Glutamatergic neuron (in vitro differentiated cells): ENCODE measurements around the gene VAV2. TPM values are rescaled to one million over a fixed set of nuclear protein-coding genes. Genes with fewer than 3 reads are reported as not detected.

Source experiments
- DNase-seq: peaks from one replicate; pipeline ENCODE4 v3.0.0; 2022
- H3K27ac Mint-ChIP-seq: one replicate; pipeline ENCODE4 v1.8.0; 2020; ENCODE audit warnings: mild to moderate bottlenecking, mixed read lengths, inconsistent platforms; ENCODE audit not compliant: unreplicated experiment
- H3K27me3 Mint-ChIP-seq: one replicate; pipeline ENCODE4 v1.8.0; 2020; ENCODE audit warnings: mild to moderate bottlenecking, moderate library complexity, mixed read lengths, inconsistent platforms; ENCODE audit not compliant: unreplicated experiment
- H3K36me3 Mint-ChIP-seq: one replicate; pipeline ENCODE4 v1.8.0; 2020; ENCODE audit warnings: mild to moderate bottlenecking, mixed read lengths, inconsistent platforms; ENCODE audit not compliant: unreplicated experiment
- H3K4me1 Mint-ChIP-seq: one replicate; pipeline ENCODE4 v1.8.0; 2020; ENCODE audit warnings: mild to moderate bottlenecking, low read depth, mixed read lengths, inconsistent platforms; ENCODE audit not compliant: unreplicated experiment
- H3K4me3 Mint-ChIP-seq: one replicate; pipeline ENCODE4 v1.8.0; 2020; ENCODE audit warnings: mild to moderate bottlenecking, mixed read lengths, inconsistent platforms; ENCODE audit not compliant: unreplicated experiment
- H3K9me3 Mint-ChIP-seq: one replicate; pipeline ENCODE4 v1.8.0; 2020; ENCODE audit warnings: mild to moderate bottlenecking, moderate library complexity, mixed read lengths, inconsistent platforms; ENCODE audit not compliant: unreplicated experiment
- CTCF ChIP-seq: fragments of 200-600 bp; sonication (generic); IDR thresholded peaks from one replicate; pipeline ENCODE4 v1.5.0; 2021; ENCODE audit not compliant: partially characterized antibody, unreplicated experiment
- total RNA-seq: library from RNA; stranded (reverse); fragmentation: NEBNext Ultra II Directional; extraction: Animal tissue kit (Norgen Biotek cat#: 25700); gene quantifications from one replicate; pipeline ENCODE4 v1.2.1, GENCODE V29; 2021; ENCODE audit not compliant: unreplicated experiment

The VAV2 gene
- total RNA-seq, 1 donor from 2014 or later = 270 TPM

- H3K4me1 Mint-ChIP-seq = peaks cover 12% of the 10 kb centered on the region
- H3K27me3 Mint-ChIP-seq = peaks cover 7% of the 10 kb centered on the region
- H3K9me3 Mint-ChIP-seq = peaks cover 3% of the 10 kb centered on the region
- peak; percentile 73 for DNase-seq
- H3K4me3 Mint-ChIP-seq = no peak within 1 kb of the TSS
- H3K27ac Mint-ChIP-seq = no peak within 1 kb of the TSS
- no peaks in the 10 kb centered on the region for H3K36me3 Mint-ChIP-seq
- TF ChIP-seq CTCF = no peak
Measured at GRCh38 chr9:133737774-133738639, 254.1 kb downstream of the VAV2 start, which contains the start of gene SARDH. Gene SARDH, minus strand, starts transcription at chr9:133738352. Its CDS starts 4,179 bp downstream, at chr9:133734173.

- peaks cover 9% of the 10 kb centered on the region for H3K27me3 Mint-ChIP-seq
- no peak for TF ChIP-seq CTCF
- no peak for DNase-seq
- H3K4me1 Mint-ChIP-seq = peaks cover 12% of the 10 kb centered on the region
- no peak overlapping the region for H3K4me3 Mint-ChIP-seq
- no peak overlapping the region for H3K27ac Mint-ChIP-seq
- no peaks in the 10 kb centered on the region for H3K36me3 Mint-ChIP-seq
- peaks cover 3% of the 10 kb centered on the region for H3K9me3 Mint-ChIP-seq
Measured at GRCh38 chr9:133737071-133737773, 254.9 kb downstream of the VAV2 start.

GRCh38 chr9:133735931-133736330, 256.2 kb downstream of the VAV2 start:
- Mint-ChIP-seq H3K4me1 (peaks cover 12% of the 10 kb centered on the region), H3K27ac (peak overlapping the region; percentile 12), H3K27me3 (peaks cover 9% of the 10 kb centered on the region), H3K9me3 (peaks cover 3% of the 10 kb centered on the region), H3K4me3 (peak overlapping the region; percentile 48), H3K36me3 (no peaks in the 10 kb centered on the region)
- TF ChIP-seq CTCF = no peak
- DNase-seq = no peak

- Mint-ChIP-seq H3K36me3 (no peaks in the 10 kb centered on the region), H3K27me3 (peaks cover 9% of the 10 kb centered on the region), H3K4me3 (no peak overlapping the region), H3K4me1 (peaks cover 12% of the 10 kb centered on the region), H3K27ac (no peak overlapping the region), H3K9me3 (peaks cover 3% of the 10 kb centered on the region)
- TF ChIP-seq CTCF = no peak
- DNase-seq = no peak
Measured at GRCh38 chr9:133735415-133735775, 256.7 kb downstream of the VAV2 start.
